Measurements from ENCODE around the gene EHMT1.

Gene EHMT1

DNA sequence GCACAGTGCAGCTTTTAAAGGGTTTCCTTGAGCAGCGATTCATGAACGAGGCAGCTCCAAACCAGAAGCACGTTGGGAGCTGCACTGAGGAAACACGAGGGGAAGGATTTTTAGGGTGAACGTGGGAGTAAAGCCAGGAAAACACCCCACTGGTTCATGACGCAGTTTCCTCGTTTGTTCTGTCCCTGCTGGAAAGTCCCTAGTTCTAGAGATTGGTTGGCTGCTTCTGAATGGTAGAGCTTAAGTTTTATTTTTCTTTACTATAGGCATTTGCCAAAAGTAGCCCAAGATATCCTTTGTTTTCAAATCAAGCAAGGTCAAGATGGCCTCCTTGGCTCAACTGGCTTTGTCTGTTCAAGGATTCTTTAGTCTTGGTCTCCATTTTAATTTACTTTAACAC lies 142.2 kb downstream of the EHMT1 start:
- H3K27me3 Mint-ChIP-seq (ENCODE audit: low read depth) = no peaks in the 10 kb centered on the region

DNA sequence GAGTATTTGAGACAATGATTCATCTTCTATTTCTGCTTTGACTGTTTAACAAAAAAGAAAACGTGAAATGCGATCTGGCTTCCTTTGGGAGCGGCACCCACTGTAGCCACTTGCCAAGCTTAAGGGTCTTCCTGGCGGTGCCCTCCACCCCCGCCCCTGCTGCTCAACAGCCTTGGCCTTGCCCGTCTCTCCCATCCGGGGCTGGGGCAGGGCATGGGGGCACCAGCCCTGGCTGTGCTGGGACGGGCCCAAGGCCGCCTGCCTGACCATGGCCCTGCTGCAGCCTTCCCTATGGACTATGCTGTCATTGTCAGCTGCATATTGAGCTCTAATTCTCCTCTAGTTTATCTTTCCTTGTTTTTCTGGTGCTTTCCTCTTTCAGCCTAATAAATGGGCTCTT lies 143.0 kb downstream of the EHMT1 start:
- Mint-ChIP-seq H3K9me3 (no peaks in the 10 kb centered on the region), H3K36me3 (ENCODE audit: low read depth) (peaks cover 82% of the 10 kb centered on the region), H3K27ac (no peak overlapping the region)

More for the DNA sequence above, 142.2 kb downstream of the EHMT1 start:
- Mint-ChIP-seq H3K27ac (no peak overlapping the region), H3K9me3 (no peaks in the 10 kb centered on the region), H3K4me1 (peaks cover 22% of the 10 kb centered on the region), H3K4me3 (no peak overlapping the region), H3K36me3 (ENCODE audit: low read depth) (peaks cover 82% of the 10 kb centered on the region)
- TF ChIP-seq CTCF (IDR thresholded peaks at IDR 0.05; ENCODE audit: unreplicated experiment in 3 of 3) = no peak

DNA sequence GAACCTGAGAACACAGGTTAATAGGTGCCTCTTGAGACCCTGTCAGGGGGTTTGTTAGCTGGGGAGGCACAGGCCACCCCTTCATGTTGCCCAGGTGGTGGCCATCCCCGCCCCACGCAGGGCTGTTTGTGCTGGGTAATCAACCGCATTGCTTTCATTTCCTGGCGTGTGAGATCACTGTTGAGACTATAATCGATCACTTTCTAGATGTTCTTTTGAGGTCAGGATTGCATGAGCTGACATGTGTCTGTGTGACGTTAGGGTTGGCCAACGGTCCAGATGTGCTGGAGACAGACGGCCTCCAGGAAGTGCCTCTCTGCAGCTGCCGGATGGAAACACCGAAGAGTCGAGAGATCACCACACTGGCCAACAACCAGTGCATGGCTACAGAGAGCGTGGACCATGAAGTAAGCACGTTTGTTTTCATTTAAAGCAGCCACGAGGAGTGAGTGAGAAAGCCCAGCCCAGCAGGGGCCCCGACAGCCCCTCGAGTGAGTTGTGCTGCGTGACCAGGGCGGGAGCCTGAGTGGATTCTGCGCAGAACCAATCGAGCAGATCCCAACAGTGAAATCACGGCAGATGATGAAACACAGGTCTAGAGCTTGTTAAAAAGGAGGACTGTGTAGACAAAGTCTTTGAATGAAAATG lies 143.7 kb downstream of the EHMT1 start:
- Mint-ChIP-seq H3K27ac (no peak overlapping the region), H3K36me3 (ENCODE audit: low read depth) (peaks cover 82% of the 10 kb centered on the region)
- TF ChIP-seq CTCF (IDR thresholded peaks at IDR 0.05; ENCODE audit: unreplicated experiment in 3 of 3) = no peak

More for the DNA sequence above, 143.0 kb downstream of the EHMT1 start:
- H3K4me3 Mint-ChIP-seq = no peak overlapping the region
- no peaks in the 10 kb centered on the region for H3K27me3 Mint-ChIP-seq (ENCODE audit: low read depth)
- peaks cover 15% of the 10 kb centered on the region for H3K4me1 Mint-ChIP-seq
- no peak for TF ChIP-seq CTCF (IDR thresholded peaks at IDR 0.05; ENCODE audit: unreplicated experiment in 3 of 3)

GRCh38 chr9:137763271-137763955 lies 144.6 kb downstream of the EHMT1 start:
- Mint-ChIP-seq H3K4me3 (no peak overlapping the region), H3K27me3 (ENCODE audit: low read depth) (no peaks in the 10 kb centered on the region), H3K9me3 (no peaks in the 10 kb centered on the region), H3K27ac (no peak overlapping the region), H3K36me3 (ENCODE audit: low read depth) (peaks cover 79% of the 10 kb centered on the region), H3K4me1 (peaks cover 14% of the 10 kb centered on the region)
- TF ChIP-seq CTCF (IDR thresholded peaks at IDR 0.05; ENCODE audit: unreplicated experiment in 3 of 3) = no peak

More for the DNA sequence above, 143.7 kb downstream of the EHMT1 start:
- no peaks in the 10 kb centered on the region for H3K9me3 Mint-ChIP-seq
- no peak overlapping the region for H3K4me3 Mint-ChIP-seq
- peaks cover 14% of the 10 kb centered on the region for H3K4me1 Mint-ChIP-seq
- no peaks in the 10 kb centered on the region for H3K27me3 Mint-ChIP-seq (ENCODE audit: low read depth)

GRCh38 chr9:137764171-137764671 lies 145.4 kb downstream of the EHMT1 start:
- Mint-ChIP-seq H3K27ac (no peak overlapping the region), H3K4me3 (no peak overlapping the region), H3K36me3 (ENCODE audit: low read depth) (peaks cover 76% of the 10 kb centered on the region), H3K4me1 (peaks cover 14% of the 10 kb centered on the region), H3K27me3 (ENCODE audit: low read depth) (no peaks in the 10 kb centered on the region), H3K9me3 (peaks cover 3% of the 10 kb centered on the region)
- TF ChIP-seq CTCF (IDR thresholded peaks at IDR 0.05; ENCODE audit: unreplicated experiment in 3 of 3) = no peak
